Endometrium (tissue), 2 donors: ENCODE measurements around the gene RBMS3.

Experiments
- FAIRE-seq: peaks from 2 replicates; lab custom pipeline; 2012; peaks lifted over from hg19 to GRCh38; lab: Jason Lieb, UNC
- donor health status: control.
- donor health status: control.

RBMS3 gene

DNA sequence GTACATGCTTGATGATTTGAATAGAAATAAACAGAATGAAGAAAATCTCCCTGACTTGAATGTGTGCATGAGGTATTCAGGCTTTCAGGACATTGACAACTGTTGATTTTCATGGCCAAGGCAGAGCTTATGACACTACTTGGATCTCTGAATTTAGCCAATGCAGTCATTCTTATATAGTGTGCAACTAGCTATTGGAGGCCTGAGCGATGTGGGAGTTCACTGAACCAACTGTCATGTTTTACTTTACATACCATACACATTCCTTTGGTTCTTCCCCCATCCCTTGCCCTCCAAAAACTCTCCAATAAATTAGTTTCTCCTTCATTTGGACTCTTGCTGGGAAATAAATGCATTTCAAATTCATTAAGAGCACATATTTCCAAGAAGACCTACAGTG, 460.4 kb downstream of the RBMS3 start:
- no peak for FAIRE-seq

DNA sequence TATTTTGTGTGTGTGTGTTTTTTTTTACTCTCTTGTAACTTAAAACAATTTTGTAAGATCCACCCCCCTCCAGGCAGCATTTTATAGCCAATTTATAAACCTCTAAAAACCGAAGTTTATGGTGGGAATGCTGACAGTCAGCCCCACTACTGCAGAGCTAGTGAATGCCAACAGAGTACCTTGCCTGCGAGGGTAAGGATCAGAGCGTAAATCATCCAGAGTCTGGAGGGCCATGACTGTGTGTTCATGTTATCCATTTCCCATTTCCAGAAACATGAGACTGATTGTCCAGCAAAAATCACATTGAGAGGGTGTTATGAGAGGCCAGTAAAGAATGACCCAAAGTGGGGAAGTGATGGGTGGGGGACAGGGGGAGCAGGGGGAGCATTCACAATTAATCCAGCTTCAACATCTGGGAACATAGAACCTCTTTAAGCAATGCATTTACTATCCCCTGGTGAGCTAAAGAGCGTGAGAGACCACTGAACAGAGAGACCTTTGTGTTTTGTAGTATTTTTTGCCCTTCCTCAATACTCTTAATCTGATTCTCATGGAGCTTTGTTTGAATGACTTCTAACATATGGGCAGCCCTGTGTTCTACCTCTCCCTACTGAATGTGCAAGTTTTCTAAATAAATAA, 464.5 kb downstream of the RBMS3 start:
- FAIRE-seq, result no peak

DNA sequence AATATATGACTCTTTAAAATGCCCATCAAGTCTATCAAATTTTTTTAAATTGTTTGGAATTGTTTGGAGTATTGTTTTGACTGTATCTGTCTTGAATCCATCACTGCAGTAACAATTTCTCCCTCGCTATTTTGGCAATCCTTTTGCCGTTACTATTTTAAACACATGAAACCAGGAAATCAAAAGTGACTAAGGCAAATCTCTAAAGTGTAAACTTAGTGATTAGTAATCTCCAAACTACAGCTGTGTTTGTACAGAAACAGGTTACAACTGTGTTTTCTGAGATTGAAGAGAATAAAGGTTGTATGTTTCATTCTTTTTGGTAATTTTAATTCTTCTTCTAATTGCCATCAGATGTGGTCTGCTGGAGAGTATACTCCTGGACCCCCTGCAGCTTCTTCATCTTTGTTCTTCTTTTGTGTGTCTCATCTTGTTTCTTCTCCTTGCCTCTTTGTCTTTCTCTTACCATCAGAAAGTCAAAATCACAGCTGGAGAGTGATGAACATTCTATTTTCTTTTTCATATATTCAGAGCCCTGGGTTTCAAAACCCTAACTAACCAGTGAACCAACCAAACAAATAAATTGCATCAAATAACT, 465.4 kb downstream of the RBMS3 start:
- FAIRE-seq, result no peak

DNA sequence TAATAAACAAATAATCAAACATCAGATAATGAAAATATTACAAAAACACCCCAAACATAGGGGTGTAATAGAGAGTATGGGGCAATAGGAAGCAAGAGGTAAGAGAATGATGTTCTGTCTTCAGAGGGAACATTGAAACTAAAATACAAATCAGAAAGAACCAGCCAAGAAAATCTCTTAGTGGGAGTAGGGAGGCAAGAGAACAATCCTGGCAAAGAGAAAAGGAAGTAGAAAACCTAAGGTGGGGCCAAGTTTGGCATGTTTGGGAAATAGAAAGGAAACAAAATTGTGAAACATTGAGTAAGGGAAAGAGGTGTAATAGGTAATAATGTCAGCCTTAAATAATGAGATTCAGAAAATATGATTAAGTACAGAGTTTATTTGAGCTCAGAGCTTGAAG, 467.1 kb downstream of the RBMS3 start:
- FAIRE-seq, result no peak

DNA sequence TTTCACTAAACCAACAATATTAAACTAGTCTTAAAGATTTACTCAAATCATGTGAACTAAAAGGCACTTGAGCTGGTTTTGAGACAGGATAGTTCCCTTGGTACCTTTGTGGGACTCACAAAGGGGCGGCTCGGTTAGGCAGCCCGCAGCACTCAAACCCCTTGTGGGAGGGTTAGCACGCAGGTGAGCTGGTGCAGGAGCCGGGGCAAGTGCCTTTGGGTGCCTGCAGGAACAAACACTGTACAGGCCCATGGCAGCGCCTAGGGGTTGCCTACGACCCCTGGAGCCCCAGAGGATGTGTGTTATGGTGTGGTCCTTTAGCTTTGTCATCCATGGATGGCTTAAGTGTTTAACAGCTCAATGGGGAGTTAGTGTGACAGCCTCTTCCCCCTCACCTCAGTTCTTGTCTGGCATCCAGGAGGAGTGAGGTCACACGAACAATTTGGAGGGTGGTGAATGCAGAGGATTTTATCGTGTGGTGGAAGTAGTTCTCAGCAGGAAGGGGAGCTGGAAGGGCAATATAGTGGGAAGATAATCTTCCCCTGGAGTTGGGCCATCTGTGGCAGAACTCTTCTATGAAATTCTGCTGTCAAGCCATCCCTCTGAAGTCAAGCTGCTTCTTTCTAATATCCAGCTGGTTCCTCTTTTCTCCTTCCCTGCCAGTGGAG, 470.9 kb downstream of the RBMS3 start:
- FAIRE-seq, result no peak

DNA sequence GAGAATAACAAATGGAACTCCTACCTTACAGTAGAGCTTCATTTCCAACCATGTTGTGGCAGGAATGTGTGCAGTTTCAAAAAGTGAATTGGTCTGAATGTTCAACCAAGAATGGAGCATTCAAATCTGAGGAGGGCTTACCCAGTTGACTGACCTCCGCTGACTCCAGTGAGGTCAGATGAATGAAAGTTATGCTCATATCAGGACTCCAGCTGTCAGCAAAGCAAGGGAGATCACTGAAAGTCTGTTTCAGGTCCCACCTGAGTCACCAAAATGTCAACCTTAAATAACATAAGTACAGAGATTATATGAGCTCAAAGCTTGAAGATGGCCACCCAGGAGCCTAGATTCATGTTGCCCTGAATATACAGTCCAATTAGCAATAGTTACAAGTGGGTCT, 473.5 kb downstream of the RBMS3 start:
- FAIRE-seq, result no peak

DNA sequence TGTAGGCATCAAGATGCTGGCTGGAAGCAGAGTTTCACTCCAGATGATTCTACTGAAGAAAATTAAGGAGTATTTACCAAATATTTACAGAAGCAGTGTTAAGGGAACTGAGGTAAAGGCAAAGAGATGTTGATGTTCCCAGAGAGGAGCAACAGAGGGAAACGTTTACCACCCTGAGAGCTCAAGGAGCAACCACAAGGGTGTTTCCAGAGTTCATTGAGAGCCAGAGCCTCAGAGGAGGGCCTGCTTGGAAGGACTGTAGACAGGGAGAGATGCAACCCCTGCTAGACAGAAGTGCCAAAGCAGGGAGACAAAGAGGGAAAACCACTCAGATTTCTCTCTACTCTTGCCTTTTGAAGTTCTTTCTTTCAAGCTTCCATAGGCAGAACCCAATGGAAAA, 474.5 kb downstream of the RBMS3 start:
- FAIRE-seq, result no peak

DNA sequence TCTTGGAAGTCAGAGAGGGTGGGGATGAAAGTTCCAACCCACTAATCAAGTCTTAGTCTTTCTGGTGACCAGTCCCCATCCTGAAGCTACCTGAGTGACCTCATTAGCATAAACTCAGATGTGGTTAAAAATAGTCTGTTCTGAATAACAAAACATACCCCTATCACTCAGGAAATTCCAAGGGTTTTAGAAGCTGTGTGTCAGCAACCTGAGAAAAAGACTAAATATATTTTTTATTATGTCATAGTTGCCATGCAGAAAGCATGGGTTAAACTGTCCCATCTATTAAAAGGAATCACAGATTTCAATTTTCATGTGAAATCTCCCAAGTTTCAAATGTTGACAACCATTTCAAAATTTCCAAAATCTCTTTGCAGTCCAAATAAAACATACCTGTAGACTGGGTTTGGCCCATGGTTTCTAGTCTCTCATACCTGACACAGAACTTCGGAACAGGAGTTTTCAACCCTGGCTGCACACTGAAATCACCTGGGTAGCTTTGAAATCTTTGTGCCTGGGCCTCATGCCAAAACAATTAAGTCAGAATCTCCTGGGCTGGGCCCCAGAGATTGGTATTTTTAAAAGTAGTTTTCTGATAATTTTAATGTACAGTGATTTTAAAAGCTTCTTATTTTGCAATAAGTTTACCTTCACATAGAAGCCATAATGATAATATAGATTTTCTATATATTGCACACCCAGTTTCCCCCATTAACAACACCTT, 476.3 kb downstream of the RBMS3 start:
- FAIRE-seq, result no peak

DNA sequence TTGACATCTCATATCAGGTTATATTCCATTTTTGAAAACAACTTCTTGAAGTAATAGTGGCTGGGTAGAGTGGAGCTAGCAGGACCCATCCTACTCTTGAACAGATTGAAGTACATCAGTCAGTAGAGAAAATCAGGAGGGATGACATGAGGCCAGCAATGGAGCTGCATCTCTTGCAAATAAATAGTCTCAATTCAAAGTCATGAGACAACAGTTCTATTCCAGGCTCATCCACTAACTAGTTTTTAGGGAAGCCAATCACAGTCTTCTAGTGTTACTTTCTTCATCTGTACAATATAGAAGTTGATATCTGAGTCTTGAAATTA, 477.2 kb downstream of the RBMS3 start:
- no peak for FAIRE-seq

DNA sequence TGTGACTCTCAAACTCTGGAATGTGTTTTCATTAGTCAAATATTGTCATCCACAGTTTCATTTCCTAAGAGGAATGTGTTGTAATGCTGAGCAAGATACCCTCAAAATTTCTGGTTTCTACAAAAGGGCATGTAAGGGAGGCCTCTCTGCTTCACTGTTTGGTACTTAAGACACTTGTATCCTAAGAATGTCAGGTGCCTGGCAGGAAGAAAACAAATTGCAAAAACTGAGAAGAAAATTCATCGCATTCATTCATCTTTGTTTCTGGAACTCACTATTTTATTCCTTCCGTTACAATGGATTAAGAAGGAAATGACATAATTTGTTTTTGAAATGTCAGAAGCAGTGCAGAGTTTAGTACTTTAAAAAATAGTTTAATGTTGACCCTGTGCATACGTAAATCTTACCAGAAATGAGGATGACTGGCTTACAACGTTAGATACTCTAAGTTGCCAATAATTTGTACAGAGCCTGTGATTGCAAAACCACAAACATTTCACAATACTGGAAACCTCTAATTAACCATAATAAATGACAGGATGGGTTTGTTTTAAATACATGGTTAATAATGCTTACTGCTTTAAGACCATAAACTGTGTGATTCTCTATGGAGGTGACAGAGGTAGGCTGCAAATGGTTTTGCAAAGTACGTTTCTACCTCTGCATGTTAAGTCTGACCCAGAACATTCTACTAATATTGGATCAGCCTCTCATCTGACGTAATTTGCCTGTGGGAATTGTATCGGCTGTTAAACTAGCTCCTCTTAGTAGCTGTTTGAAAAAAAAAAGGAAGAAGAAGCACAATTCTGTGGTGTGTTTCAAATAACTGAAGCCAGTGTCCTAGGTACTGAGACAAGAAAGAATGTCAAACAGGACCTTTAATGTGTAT, 477.8 kb downstream of the RBMS3 start:
- peak; percentile 33 for FAIRE-seq

DNA sequence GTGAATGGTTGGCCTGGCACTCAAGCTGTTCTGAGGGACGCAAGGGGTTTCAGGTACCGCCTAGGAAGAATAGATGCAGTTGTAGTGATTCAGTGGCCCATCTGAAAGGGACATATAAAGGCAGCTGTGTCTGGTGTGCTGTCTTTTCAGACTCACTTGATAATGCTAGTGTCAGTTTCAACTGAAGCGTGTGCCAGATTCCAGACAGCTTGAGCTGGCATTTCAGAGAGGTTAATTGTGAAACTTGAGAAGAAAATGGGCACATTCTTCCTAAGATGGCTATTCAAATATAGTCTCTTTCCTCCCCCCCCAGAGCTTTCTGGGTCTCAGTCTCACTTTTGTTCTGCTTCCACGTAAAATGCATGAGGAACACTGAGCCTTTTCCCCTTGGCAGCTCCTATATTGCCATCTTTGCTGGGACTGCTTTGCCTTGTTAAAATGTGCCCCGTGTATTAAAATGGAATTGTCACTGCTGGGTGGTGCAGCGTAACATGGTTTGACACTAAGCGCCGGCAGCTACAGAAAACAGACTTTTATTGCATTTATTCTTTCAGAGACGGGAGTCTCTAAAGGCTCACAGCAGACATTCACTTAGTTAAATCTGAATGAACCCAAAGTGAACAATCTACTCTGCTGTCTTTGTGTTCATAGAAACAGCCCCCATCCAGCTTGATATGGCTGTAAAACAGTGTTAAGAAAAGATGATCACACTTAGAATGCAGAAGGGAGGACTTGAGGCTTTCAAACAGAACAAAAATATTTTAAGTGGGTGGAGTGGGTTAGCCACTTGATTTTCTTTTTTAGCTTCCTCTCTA, 478.7 kb downstream of the RBMS3 start:
- FAIRE-seq, result no peak

DNA sequence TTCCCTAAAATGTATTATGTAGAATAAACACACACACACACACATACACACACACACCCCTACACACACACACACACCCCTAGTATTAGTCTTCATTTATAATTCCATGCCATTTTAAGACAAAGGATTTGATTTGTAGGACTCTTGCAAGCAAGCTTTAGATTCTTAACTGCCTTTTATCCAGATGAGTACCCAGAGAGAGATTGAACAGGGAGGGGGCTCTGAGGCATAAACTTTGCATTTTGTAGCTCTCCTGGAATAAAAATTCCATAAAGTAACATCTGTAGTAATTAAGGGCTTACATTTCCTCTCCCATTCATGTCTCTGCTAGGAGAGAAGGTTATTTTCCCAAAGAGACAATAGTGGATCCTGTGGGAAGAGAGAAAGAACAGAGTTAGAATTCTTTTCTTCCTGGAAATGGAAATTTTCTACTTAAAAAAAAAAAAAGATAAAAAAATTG, 479.4 kb downstream of the RBMS3 start:
- FAIRE-seq, result no peak

DNA sequence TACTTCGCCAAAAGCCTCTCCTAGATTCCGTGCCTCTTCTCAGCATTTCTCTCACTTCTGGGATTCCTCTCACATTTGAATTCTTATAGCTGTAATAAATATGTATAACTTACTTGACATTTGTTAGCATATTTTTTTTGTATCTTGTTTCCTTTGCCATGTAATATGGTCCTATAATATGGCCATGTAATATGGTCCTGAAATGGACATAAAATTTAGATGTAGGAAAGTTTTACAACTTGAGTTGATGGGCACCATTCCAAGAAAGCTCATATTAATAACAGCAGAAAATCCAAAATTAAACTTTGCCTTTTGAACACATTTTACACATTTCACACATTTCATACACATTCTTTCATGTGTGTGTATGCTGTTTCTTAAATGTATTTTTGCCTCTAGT, 480.6 kb downstream of the RBMS3 start:
- FAIRE-seq, result no peak

DNA sequence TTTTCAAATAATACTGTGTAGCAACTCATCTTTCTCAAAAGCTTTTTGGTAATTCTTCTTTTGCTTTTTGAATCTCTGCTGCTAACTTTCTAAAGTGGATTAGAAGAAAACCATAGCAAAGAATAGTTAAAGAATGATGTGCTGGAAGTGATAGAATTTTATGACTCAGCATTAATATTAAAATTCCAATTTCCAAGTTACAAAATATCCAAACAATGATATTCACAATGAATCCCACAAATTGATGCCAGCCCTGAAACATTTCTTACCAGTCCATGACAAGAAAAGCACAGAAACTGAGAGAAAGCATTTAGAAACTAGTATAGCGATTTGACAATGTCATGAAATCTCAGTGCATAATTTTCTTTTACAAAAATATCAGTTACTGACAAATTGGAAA, 482.2 kb downstream of the RBMS3 start:
- FAIRE-seq, result no peak

DNA sequence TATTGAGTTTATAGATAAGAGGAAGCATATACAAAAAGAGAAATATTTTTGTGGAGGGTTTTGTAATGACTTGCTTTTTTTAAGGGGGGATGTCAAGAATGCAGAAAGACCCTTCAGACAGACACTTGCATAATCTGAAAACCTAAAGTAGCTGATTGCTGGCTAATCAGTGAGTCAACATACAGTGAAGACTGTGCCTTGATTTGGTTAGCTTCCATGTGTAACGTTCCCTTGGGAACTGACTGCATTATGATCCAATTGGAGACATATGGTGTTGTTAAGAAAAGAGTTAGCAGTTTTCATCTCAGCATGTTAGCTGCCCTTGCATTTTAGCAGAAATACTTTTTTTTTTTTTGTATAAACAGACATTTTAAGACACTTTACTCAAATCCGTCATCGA, 483.2 kb downstream of the RBMS3 start:
- FAIRE-seq, result no peak

DNA sequence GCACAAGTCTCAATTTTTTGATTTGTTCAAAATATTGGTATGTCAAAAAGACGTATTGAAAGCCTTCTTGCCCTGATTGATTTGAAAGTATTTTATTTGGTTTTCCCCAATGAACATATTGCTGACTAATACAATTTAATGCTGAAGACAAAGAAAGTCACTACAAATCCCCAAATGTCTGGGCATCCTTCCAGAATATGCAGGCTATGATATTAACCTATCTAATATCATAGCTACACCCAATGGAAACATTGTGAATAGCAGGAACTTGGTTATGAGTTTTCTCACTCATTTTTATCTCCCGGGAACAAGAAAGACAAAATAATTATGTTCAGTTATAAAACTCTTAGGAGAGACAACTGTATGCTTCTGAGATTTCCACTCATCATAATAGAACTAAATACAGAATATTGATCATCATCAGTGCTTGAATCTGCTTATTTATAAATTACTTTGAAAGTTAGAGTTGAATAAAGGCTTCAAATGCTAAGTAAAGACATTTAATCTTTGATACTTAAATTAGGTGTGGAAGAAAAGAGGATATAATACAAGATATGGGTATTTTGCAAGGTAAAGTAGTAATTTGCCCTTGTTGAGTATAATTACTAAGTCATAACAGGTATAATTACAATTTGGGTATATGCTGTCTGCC, 483.9 kb downstream of the RBMS3 start:
- peak; percentile 80 for FAIRE-seq

DNA sequence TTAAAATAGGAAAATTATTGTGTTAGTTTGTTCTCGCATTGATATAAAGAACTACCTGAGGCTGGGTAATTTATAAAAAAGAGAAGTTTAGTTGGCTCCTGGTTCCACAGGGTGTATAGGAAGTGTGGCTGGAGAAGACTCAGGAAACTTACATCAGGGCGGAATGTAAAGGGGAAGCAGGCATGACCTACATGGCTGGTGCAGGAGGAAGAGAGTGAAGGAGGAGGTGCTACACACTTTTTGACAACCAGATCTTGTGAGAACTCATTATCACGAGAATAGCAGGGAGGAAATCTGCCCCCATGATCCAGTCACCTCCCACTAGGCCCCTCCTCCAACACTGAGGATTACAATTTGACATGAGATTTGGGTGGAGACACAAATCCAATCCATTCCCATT, 490.7 kb downstream of the RBMS3 start:
- FAIRE-seq, result no peak

DNA sequence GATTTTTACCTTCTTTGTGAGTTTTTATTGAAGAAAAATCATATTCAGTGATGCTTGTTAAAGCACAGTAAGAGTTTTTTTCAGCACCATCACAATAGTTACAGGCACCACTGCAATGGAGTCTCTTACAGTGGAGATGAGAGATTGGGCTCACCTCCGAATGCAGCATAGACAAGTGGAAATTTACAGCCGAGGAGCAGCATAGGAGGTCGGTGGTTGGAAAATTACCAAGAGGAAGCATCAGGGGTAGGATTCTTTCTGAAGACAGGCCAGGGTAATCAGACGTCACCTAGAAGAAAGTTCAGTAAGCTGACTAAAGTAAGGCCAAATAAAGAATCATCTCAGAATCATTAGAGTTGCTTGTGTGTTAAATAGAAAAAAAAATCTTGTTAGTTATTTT, 491.6 kb downstream of the RBMS3 start:
- no peak for FAIRE-seq

DNA sequence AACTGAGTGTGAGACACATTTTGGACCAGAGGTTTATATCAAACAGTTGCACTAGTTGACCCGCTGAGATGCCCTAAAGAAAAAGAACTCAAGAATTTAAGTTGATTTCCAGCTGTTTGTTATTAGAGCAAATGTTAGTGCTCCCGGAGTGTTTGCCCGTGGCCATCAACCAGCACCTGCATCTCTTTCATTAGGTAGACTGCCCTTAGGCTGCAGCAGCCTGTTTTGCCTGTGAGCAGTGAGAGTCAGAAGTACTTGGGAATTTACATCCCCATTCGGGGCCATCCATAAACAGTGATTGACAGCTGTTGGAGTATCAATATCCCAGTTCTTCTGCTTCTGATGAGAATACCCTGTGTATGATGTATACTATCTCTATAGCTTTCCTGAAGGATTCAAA, 492.6 kb downstream of the RBMS3 start:
- no peak for FAIRE-seq

DNA sequence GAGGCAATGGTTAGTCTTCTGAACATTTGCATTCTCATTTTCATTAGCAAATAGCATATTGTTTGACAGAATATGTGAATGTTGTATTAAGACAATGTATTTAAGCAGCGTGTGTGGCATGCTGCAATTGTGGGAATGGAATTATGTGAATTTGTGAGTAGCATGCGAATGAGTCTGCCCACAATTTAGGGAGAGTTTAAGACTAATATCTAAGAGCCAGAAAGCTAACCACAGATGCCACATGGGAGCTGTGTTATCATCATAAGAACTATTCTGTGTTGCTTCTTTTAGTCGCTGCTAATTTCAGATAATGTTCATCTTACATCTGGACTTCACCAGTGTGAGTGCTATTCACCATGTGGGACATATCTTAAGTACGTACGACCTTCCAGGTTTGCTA, 494.5 kb downstream of the RBMS3 start:
- FAIRE-seq, result no peak

DNA sequence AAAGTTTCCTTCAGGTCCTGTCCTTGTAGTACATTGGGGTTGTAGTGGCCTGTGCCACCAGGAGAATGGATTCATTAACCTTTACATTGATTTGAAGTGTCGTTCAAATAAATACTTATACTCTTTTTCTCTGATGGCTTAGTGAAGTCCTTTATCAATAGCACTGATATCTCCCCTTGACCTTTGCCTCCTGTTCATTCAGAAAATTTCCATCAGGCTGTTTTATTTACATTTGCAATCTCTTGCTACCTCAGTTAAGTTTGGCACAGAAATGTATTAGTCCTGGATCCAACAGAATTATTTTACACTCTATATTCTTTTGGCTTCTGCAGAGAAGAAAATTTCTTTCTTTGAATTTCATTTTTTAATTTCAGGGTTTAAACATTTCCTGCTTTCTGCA, 497.0 kb downstream of the RBMS3 start:
- no peak for FAIRE-seq
